Progenitor cell of endocrine pancreas (in vitro differentiated cells): Measurements from ENCODE around the gene RALGDS. TPM values are rescaled to one million over a fixed set of nuclear protein-coding genes. Genes with fewer than 3 reads are reported as not detected.

Experiments used
- DNase-seq: peaks from one replicate; pipeline ENCODE4 v3.0.0; 2021; ENCODE audit warnings: low spot score; ENCODE audit not compliant: unreplicated experiment
- H3K27ac Mint-ChIP-seq: 2 replicates; pipeline ENCODE4 v1.8.0; 2021; ENCODE audit warnings: mild to moderate bottlenecking, moderate library complexity, mixed read lengths
- H3K27me3 Mint-ChIP-seq: 2 replicates; pipeline ENCODE4 v1.8.0; 2021; ENCODE audit warnings: mixed read lengths
- H3K36me3 Mint-ChIP-seq: 2 replicates; pipeline ENCODE4 v1.8.0; 2022; ENCODE audit warnings: mixed read lengths; ENCODE audit not compliant: insufficient read depth
- H3K4me1 Mint-ChIP-seq: 2 replicates; pipeline ENCODE4 v1.8.0; 2021; ENCODE audit warnings: low read depth, mixed read lengths
- H3K4me3 Mint-ChIP-seq: 2 replicates; pipeline ENCODE4 v1.8.0; 2021; ENCODE audit warnings: low read depth, mild to moderate bottlenecking, moderate library complexity, mixed read lengths
- H3K9me3 Mint-ChIP-seq: 2 replicates; pipeline ENCODE4 v1.8.0; 2021; ENCODE audit warnings: low read depth, mixed read lengths
- total RNA-seq: library from RNA; stranded (reverse); gene quantifications from 2 replicates; pipeline ENCODE4 v1.2.1, GENCODE V29; 2021
- TF ChIP-seq, protein P1 (sequence below): fragments of 200-600 bp; sonication (generic); IDR thresholded peaks from one replicate; pipeline ENCODE4 v1.5.0; 2021; ENCODE audit warnings: antibody characterized with exemption, mild to moderate bottlenecking; ENCODE audit not compliant: unreplicated experiment

RALGDS gene
- total RNA-seq, 1 donor from 2014 or later: 84.6 TPM

DNA sequence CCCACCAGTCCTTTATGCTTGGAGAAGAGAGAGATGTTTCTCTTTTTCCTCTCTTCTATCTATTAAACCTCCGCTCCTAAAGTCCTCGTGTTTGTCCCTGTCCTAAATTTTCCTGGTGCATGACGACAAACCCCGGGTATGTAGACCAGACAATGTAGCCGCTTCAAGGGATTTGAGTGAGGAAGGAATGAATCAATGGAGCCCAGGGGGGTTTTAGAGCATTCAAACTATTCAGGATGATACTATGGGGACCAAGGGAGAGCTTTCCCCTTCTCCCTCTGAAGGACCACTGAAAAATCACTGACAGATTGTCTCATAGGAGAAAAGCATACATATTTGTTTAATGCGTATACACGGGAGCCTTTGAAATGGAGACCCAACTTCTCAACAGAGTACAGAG, 40.9 kb downstream of the RALGDS start:
- no peak overlapping the region for H3K4me3 Mint-ChIP-seq
- no peak for DNase-seq
- H3K4me1 Mint-ChIP-seq: no peaks in the 10 kb centered on the region
- no peaks in the 10 kb centered on the region for H3K36me3 Mint-ChIP-seq
- H3K27me3 Mint-ChIP-seq: peaks cover 19% of the 10 kb centered on the region
- TF ChIP-seq, protein P1, sequence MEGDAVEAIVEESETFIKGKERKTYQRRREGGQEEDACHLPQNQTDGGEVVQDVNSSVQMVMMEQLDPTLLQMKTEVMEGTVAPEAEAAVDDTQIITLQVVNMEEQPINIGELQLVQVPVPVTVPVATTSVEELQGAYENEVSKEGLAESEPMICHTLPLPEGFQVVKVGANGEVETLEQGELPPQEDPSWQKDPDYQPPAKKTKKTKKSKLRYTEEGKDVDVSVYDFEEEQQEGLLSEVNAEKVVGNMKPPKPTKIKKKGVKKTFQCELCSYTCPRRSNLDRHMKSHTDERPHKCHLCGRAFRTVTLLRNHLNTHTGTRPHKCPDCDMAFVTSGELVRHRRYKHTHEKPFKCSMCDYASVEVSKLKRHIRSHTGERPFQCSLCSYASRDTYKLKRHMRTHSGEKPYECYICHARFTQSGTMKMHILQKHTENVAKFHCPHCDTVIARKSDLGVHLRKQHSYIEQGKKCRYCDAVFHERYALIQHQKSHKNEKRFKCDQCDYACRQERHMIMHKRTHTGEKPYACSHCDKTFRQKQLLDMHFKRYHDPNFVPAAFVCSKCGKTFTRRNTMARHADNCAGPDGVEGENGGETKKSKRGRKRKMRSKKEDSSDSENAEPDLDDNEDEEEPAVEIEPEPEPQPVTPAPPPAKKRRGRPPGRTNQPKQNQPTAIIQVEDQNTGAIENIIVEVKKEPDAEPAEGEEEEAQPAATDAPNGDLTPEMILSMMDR: no peak
- no peak overlapping the region for H3K27ac Mint-ChIP-seq
- no peaks in the 10 kb centered on the region for H3K9me3 Mint-ChIP-seq

DNA sequence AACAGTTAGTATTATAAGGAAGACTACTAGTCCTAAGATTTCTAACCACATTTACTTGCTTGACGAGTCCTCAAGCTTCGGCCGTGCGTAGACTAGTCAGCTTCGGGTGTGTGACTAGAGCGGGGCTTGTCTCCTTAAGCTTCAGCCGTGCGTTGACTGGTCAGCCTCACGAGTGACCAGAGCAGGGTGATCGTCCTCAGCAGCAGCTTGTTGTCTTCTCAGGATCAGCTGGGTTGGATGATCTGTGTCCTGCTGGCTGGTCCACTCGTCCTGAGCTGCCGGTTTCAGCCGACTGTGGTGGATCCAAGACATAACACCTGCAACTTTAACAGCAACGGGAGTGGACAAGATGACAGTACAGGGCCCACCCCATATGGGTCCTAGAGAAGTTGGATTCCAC, 42.6 kb downstream of the RALGDS start:
- TF ChIP-seq, protein P1: no peak
- no peak for DNase-seq
- no peak overlapping the region for H3K27ac Mint-ChIP-seq
- peaks cover 19% of the 10 kb centered on the region for H3K27me3 Mint-ChIP-seq
- no peak overlapping the region for H3K4me3 Mint-ChIP-seq
- H3K9me3 Mint-ChIP-seq: no peaks in the 10 kb centered on the region
- no peaks in the 10 kb centered on the region for H3K4me1 Mint-ChIP-seq
- H3K36me3 Mint-ChIP-seq: no peaks in the 10 kb centered on the region

DNA sequence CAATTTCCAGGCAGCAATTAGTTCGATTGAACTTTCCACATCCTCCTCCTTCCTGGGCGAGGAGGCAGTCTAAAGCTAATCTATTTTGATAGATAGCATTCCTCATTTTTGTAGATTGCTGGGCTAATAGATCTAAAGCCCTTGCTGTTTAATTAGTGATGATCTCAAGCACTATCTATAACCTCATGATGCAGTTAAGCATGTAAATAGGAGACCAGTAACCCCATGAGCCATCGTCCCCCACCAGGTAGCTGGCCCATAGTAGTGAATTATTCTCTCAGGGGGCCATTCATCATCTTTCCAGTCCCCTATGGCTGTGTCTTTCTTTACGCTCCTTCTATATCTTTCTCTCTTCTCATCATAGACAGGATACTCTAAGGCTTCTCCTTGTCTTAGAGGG, 44.3 kb downstream of the RALGDS start:
- Mint-ChIP-seq H3K9me3 (no peaks in the 10 kb centered on the region), H3K4me3 (no peak overlapping the region), H3K4me1 (no peaks in the 10 kb centered on the region), H3K27me3 (peaks cover 19% of the 10 kb centered on the region), H3K27ac (no peak overlapping the region), H3K36me3 (peaks cover 3% of the 10 kb centered on the region)
- no peak for DNase-seq
- TF ChIP-seq, protein P1: no peak

DNA sequence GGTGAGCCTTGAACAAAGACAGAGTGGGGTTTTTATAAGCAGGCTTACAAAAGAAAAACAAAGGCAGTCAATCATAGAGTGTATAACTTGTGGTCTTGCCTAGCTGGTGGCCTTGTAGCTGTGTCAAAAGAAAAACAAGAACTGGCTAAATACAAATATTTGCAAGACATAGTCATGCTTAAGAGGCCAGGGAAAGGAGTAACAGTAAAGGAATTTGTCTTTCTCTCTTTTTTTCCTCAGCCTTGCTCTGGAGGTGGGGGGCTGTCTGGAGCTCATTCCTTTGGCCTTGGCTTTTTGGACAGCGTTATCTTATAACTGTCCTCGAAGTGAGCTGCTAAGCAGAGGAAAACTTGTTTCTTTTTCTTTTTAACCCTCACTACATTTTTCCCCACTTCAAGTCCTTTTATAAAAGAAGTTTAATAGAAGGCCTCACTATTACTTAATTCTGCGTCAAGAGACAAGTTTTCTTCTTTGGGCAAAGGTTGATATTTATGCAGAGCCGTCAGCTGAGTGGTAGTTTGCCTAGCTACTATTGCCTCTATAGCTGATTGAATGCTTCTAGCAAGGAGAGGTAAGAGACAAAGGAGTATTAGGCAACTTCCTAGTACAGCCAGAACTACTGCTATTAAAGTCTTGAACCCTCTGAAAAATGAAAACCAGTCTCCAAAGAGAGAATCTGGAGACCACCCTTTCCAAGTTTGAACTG, 45.0 kb downstream of the RALGDS start:
- Mint-ChIP-seq H3K27ac (no peak overlapping the region), H3K27me3 (peaks cover 19% of the 10 kb centered on the region), H3K4me3 (no peak overlapping the region), H3K9me3 (no peaks in the 10 kb centered on the region), H3K4me1 (no peaks in the 10 kb centered on the region), H3K36me3 (peaks cover 3% of the 10 kb centered on the region)
- TF ChIP-seq, protein P1: no peak
- no peak for DNase-seq

DNA sequence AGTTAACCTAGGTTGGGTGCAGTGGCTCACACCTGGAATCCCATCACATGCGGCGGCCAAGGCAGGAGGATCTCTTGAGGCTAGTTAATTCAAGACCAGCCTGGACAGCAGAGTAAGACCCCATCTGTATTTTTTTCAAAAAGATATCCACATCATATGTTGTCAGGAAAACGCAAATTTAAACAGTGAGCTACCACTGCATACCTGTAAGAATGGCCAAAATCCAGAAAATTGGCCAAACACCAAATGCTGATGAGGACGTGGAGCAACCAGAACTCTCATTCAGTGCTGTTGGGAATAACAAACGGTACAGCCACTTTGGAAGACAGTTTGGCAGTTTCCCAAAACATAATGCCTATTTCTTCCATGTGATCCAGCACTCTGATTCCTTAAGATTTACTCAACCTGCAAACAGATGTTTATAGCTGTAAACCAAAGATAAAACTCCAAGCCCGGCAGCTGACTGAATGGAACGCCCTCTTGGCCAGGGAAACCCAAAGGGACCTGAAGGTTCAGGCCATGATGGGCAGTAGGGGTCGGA, 46.9 kb downstream of the RALGDS start:
- DNase-seq: no peak
- Mint-ChIP-seq H3K4me1 (no peaks in the 10 kb centered on the region), H3K4me3 (no peak overlapping the region), H3K36me3 (peaks cover 3% of the 10 kb centered on the region), H3K27ac (no peak overlapping the region), H3K9me3 (no peaks in the 10 kb centered on the region), H3K27me3 (peaks cover 11% of the 10 kb centered on the region)
- TF ChIP-seq, protein P1: no peak
